Measurements from ENCODE around the gene CAP1. TPM values are rescaled to one million over a fixed set of nuclear protein-coding genes. Genes with fewer than 3 reads are reported as not detected.
A peak's percentile ranks its signal among the peaks of the same experiment; 100 is the strongest.

The CAP1 gene
- polyA plus RNA-seq, 1 of the 3 experiments (the other 2 are of a cell fraction): 244 TPM

GRCh38 chr1:40094466-40095110 lies 54.1 kb downstream of the CAP1 start:
- TF ChIP-seq TEAD4 (IDR thresholded peaks at IDR 0.05; ENCODE audit: borderline replicate concordance, insufficient read depth): no peak
- no peak for TF ChIP-seq CHD2 (IDR thresholded peaks at IDR 0.05; ENCODE audit: low read length, partially characterized antibody)
- no peak for TF ChIP-seq POLR2AphosphoS5 (IDR thresholded peaks at IDR 0.05; ENCODE audit: low read depth, low read length)
- no peak for TF ChIP-seq RXRA (IDR thresholded peaks at IDR 0.05; ENCODE audit: borderline replicate concordance, low read depth)
- TF ChIP-seq NFIC (IDR thresholded peaks at IDR 0.05; ENCODE audit: borderline replicate concordance): no peak
- no peak for TF ChIP-seq GATA2 (CRISPR knock-in tag; IDR thresholded peaks at IDR 0.05)
- TF ChIP-seq RCOR1 (IDR thresholded peaks at IDR 0.05; ENCODE audit: low read length): no peak
- H3K4me3 ChIP-seq (ENCODE audit: low read depth in 2 of 2, low read length in 1 of 2): no peak overlapping the region
- H3K9me3 ChIP-seq: no peaks in the 10 kb centered on the region
- no peak overlapping the region for H3K27ac ChIP-seq (ENCODE audit: low read depth in 2 of 2, low read length in 1 of 2)
- peaks cover 24% of the 10 kb centered on the region; the same call in 1 of the 2 replicates for H3K79me2 ChIP-seq (ENCODE audit: insufficient read depth)
- no peak for DNase-seq
- H3K27me3 ChIP-seq (ENCODE audit: insufficient read depth): no peaks in the 10 kb centered on the region
- peaks cover 3 to 12% of the 10 kb centered on the region in 2 experiments; a peak in 2 of 4 replicates for H3K4me1 ChIP-seq (ENCODE audit: control insufficient read depth in 1 of 2, insufficient read depth in 2 of 2, low read depth in 1 of 2, low read length in 1 of 2)
- POLR2A ChIA-PET: no interaction called here
- H3K36me3 ChIP-seq (replicated peaks in 1 of 2; ENCODE audit: control insufficient read depth in 1 of 2, insufficient read depth in 2 of 2, low read length in 1 of 2): peaks cover 16 to 23% of the 10 kb centered on the region in 2 experiments
- H4K20me1 ChIP-seq (ENCODE audit: insufficient read depth): no peaks in the 10 kb centered on the region
- no peak overlapping the region for H2AFZ ChIP-seq (ENCODE audit: low read depth)
- H3K4me2 ChIP-seq: no peak overlapping the region
- 62% methylated on average over 3 of the region's 4 CpGs for WGBS (ENCODE audit: low lambda C conversion rate)
- H3K9me2 ChIP-seq: no peaks in the 10 kb centered on the region
- peaks cover 9% of the 10 kb centered on the region for H3F3A ChIP-seq (replicated peaks; ENCODE audit: insufficient read depth)
- H3K9ac ChIP-seq: no peak overlapping the region
- CTCF ChIA-PET: interaction anchor here (1.4 to 1.7 kb wide), 3 partner anchors 10 to 16 kb away, joined by 3 to 4 read pairs (median 4); no protein-coding TSS in a partner anchor

GRCh38 chr1:40095806-40096205 lies 55.3 kb downstream of the CAP1 start:
- Histone ChIP-seq H3K27me3 (ENCODE audit: insufficient read depth) (no peaks in the 10 kb centered on the region), H3K9me2 (no peaks in the 10 kb centered on the region), H4K20me1 (ENCODE audit: insufficient read depth) (no peaks in the 10 kb centered on the region), H3K9me3 (no peaks in the 10 kb centered on the region), H3K36me3 (replicated peaks in 1 of 2; ENCODE audit: control insufficient read depth in 1 of 2, insufficient read depth in 2 of 2, low read length in 1 of 2) (peaks cover 9 to 12% of the 10 kb centered on the region in 2 experiments), H3K4me3 (ENCODE audit: low read depth in 2 of 2, low read length in 1 of 2) (no peak overlapping the region), H3K4me1 (ENCODE audit: control insufficient read depth in 1 of 2, insufficient read depth in 2 of 2, low read depth in 1 of 2, low read length in 1 of 2) (peaks cover 3 to 12% of the 10 kb centered on the region in 2 experiments; a peak in 2 of 4 replicates), H3K79me2 (ENCODE audit: insufficient read depth) (peaks cover 24% of the 10 kb centered on the region; the same call in 1 of the 2 replicates), H3F3A (replicated peaks; ENCODE audit: insufficient read depth) (peaks cover 9% of the 10 kb centered on the region), H2AFZ (ENCODE audit: low read depth) (no peak overlapping the region), H3K4me2 (peak overlapping the region; percentile 83; the same call in 1 of the 2 replicates), H3K27ac (ENCODE audit: low read depth in 2 of 2, low read length in 1 of 2) (no peak overlapping the region), H3K9ac (no peak overlapping the region)
- POLR2A ChIA-PET: no interaction called here
- WGBS (ENCODE audit: low lambda C conversion rate): 98% methylated on average over 3 of the region's 3 CpGs
- CTCF ChIA-PET: interaction anchor here (1.7 kb wide), 1 partner anchor 11 kb away, joined by 4 read pairs; no protein-coding TSS in a partner anchor
- TF ChIP-seq USF2 (IDR thresholded peaks at IDR 0.05; ENCODE audit: borderline replicate concordance, low read depth, low read length) (no peak), IRF3 (IDR thresholded peaks at IDR 0.05; ENCODE audit: low read depth, low read length) (no peak), NRF1 (IDR thresholded peaks at IDR 0.05; ENCODE audit: low read depth, low read length) (no peak), PBX3 (IDR thresholded peaks at IDR 0.05) (no peak), MAX (IDR thresholded peaks at IDR 0.05; ENCODE audit: low read depth) (no peak), GATA2 (CRISPR knock-in tag; IDR thresholded peaks at IDR 0.05) (no peak), ELF1 (IDR thresholded peaks at IDR 0.05) (no peak), YY1 (IDR thresholded peaks at IDR 0.05; ENCODE audit: low read depth) (no peak), RCOR1 (IDR thresholded peaks at IDR 0.05; ENCODE audit: low read length) (no peak), POLR2AphosphoS5 (IDR thresholded peaks at IDR 0.05; ENCODE audit: low read depth, low read length) (no peak), USF1 (IDR thresholded peaks at IDR 0.05; ENCODE audit: borderline replicate concordance, low read depth) (no peak), RFX5 (IDR thresholded peaks at IDR 0.05; ENCODE audit: low read length) (no peak), SMC3 (IDR thresholded peaks at IDR 0.05; ENCODE audit: low read depth, low read length) (no peak)
- DNase-seq: no peak

All from SK-N-SH (cell line).